HUES6 (cell line): Measurements from ENCODE around the gene PUS1.
"Not testable (repeated sequence)": the region's sequence is repeated elsewhere in the genome, so short reads cannot be mapped to it uniquely, and the experiment has no call there.

Experiments used
- H3K27ac ChIP-seq: 2 replicates; pipeline ENCODE4 v1.7.0; 2013; ENCODE audit warnings: low read depth, mild to moderate bottlenecking, low read length, inconsistent platforms
- H3K27me3 ChIP-seq: 2 replicates; pipeline ENCODE4 v1.6.1; 2013; ENCODE audit warnings: low read length; ENCODE audit not compliant: control insufficient read depth, insufficient read depth
- H3K36me3 ChIP-seq: 2 replicates; pipeline ENCODE4 v1.6.1; 2013; ENCODE audit warnings: low read length; ENCODE audit not compliant: control insufficient read depth, insufficient read depth
- H3K4me1 ChIP-seq: 2 replicates; pipeline ENCODE4 v1.6.1; 2013; ENCODE audit warnings: low read length; ENCODE audit not compliant: control insufficient read depth, insufficient read depth
- H3K4me3 ChIP-seq: 2 replicates; pipeline ENCODE4 v1.5.1; 2013; ENCODE audit warnings: low read depth, low read length
- H3K9ac ChIP-seq: one replicate; pipeline ENCODE4 v1.6.1; 2013; ENCODE audit warnings: mild to moderate bottlenecking, low read length
- H3K9me3 ChIP-seq: 2 replicates; pipeline ENCODE4 v1.6.1; 2013; ENCODE audit warnings: low read depth, low read length; ENCODE audit not compliant: control insufficient read depth, insufficient read depth

Gene PUS1

DNA sequence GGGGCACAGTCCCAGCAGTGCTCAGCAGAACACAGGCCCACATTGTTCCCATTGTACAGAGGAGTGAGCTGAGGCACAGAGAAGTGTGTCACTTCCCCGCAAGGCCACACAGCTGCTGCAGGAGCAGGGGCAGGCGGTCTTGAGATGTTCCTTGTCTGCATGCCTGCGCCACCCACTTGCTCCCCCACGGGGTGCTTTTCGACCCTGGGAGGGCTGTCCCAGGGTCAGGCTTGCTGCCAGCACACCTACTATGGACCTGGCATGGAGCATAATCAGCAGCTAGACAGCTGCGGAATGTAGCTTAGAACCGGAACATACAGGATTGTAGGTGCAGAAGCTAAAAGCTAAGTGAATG is 12.9 kb downstream of the PUS1 start:
- Histone ChIP-seq H3K9me3 (0 out of 2 replicates have a peak, but pooled peaks cover 2% of the 10 kb centered on the region), H3K27me3 (no peaks in the 10 kb centered on the region), H3K9ac (no peak overlapping the region), H3K27ac (no peak overlapping the region), H3K4me3 (no peak overlapping the region), H3K36me3 (peaks cover 72% of the 10 kb centered on the region), H3K4me1 (no peaks in the 10 kb centered on the region)

DNA sequence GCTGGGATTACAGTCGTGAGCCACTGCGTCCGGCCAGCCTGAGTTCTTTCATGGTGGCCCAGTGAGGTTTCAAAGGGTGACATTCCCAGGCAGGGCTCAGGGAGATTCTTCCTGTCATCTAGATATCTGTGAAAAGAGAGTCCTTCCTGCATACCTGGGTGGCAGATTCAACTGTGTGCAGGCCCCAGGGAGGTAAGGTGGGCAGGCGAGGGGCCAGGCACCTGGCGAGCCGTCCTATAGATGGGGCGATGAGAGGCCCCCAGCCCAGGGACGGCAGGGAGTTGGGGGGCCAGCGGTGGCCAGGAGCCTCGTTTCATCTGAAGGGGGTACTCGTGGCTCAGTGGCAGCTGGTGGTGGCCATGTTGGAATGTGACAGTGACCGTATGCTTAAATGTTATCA is 13.6 kb downstream of the PUS1 start:
- Histone ChIP-seq H3K27ac (no peak overlapping the region), H3K4me1 (peaks cover 4% of the 10 kb centered on the region), H3K9ac (no peak overlapping the region), H3K27me3 (no peaks in the 10 kb centered on the region), H3K36me3 (peaks cover 68% of the 10 kb centered on the region), H3K9me3 (0 out of 2 replicates have a peak, but pooled peaks cover 2% of the 10 kb centered on the region), H3K4me3 (no peak overlapping the region)

DNA sequence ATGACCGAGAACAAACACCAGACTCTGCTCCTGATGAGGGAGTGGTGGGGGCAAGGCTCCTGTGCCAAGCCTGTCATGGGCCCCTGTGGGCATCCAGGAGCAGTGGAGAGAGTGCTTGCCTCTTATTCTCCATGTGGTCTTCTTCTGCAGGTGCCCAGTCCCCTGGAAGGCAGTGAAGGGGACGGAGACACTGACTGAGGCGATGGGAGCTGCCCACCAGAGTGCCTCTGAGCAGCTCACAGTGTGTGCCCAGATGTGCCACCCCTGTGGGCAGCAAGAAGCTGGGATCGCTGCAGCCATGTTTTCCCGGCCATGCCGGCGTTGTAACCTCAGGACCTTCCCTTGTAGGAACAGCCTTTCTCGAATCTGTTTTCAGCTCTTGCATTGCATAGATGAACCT is 14.3 kb downstream of the PUS1 start:
- H3K27me3 ChIP-seq = no peaks in the 10 kb centered on the region
- peaks cover 5% of the 10 kb centered on the region for H3K4me1 ChIP-seq
- H3K36me3 ChIP-seq = peaks cover 60% of the 10 kb centered on the region
- no peak overlapping the region for H3K9ac ChIP-seq
- H3K27ac ChIP-seq = no peak overlapping the region
- 0 out of 2 replicates have a peak, but pooled peaks cover 2% of the 10 kb centered on the region for H3K9me3 ChIP-seq
- no peak overlapping the region for H3K4me3 ChIP-seq

DNA sequence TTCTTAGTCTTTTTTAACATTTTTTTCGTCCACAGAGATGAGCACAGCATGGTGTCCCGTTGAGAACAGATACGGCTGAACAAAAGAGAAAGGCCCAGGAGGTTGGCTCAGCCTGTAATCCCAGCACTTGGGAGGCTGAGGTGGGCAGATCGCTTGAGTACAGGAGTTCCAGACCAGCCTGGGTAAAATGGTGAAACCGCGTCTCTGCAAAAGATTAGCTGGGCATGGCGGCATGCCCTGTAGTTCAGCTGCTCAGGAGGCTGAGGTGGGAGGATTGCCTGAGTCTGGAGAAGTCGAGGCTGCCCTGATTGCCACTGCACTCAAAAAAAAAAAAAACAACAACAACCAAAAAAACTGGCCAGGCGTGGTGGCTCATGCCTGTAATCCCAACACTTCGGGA is 14.8 kb downstream of the PUS1 start:
- Histone ChIP-seq H3K9me3 (0 out of 2 replicates have a peak, but pooled peaks cover 2% of the 10 kb centered on the region), H3K9ac (no peak overlapping the region), H3K27me3 (no peaks in the 10 kb centered on the region), H3K4me1 (peaks cover 5% of the 10 kb centered on the region), H3K4me3 (no peak overlapping the region), H3K27ac (no peak overlapping the region), H3K36me3 (peaks cover 58% of the 10 kb centered on the region)

DNA sequence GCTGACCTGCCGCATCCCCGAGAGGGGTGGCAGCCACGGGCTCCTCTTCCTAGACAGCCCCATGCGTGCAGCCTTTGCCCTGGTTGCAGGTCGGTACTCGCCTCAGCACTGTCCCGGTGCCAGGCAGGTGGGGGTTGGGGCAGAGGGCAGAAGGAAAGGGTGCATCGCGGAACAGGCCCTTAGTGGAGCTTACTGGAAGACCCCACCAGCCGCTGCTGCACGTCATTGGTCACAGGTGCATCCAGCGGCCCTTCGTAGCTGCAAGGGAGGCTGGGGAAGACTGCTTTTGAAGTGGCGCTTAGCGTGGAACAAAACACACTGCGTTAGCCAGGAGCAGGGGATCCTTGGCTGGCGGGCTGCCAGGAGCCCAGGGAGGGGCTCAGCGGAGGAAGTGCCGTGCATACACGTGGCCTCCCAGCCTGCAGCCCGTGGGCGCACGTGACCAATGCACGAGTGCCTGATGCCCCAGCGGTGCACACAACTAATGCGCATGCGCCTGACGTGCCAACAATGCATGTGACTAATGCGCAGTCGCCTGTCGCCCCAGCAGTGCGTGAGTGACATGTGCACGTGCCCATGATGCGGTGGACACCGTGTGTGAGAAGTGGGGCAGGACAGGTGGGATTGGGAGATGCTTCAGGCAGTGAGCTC is 15.7 kb downstream of the PUS1 start:
- Histone ChIP-seq H3K36me3 (peaks cover 50% of the 10 kb centered on the region), H3K27ac (no peak overlapping the region), H3K9me3 (0 out of 2 replicates have a peak, but pooled peaks cover 2% of the 10 kb centered on the region), H3K4me3 (no peak overlapping the region), H3K4me1 (peaks cover 5% of the 10 kb centered on the region), H3K27me3 (no peaks in the 10 kb centered on the region), H3K9ac (no peak overlapping the region)

DNA sequence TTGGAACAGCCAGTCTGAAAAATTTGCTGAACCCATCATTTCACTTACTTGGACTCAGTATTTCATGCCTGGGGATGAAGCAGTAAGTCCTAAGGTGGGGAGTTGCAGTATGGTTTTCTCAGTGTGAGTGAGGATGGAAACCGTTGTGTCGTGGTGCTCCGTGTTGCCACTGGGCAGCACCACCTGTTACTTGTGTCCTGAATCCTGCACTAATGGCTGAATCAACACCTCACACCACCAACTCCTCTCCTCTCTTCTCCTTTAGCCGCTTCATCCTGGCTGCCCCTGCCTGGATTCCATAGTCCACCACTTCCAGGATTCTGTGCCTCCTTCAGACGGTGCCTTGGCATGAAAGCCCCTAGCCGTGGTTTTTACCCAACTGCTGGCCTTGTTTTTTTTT is 17.7 kb downstream of the PUS1 start:
- Histone ChIP-seq H3K4me1 (peaks cover 5% of the 10 kb centered on the region), H3K36me3 (peaks cover 31% of the 10 kb centered on the region), H3K4me3 (no peak overlapping the region), H3K27me3 (no peaks in the 10 kb centered on the region), H3K9ac (no peak overlapping the region), H3K9me3 (0 out of 2 replicates have a peak, but pooled peaks cover 2% of the 10 kb centered on the region), H3K27ac (no peak overlapping the region)

DNA sequence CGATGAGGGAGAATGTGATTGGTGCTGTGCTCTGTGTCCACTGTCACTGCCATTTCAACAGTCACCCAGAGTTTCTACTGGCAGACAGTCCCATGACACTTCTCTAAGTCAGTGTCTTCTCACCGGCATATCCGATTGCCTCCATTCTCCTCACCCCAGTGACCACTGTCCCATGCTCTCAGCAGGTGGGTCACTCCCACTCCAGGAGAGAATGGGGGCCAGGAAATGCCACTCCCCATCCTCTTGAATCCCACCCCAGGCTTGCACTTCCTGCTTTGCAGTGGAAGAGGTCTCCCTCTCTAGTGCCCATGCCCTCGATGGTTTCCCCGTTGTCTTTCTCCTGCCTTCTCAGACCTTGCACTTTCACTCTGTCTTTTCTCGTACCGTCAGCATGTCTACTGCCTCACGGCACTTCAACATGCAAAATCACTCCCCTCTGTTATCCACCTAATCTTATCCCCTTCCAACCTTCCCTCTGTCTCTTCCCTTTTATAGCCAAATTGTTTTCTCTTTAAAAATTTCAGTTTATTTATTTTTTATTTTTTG is 18.5 kb downstream of the PUS1 start:
- H3K4me1 ChIP-seq = peaks cover 5% of the 10 kb centered on the region
- peaks cover 24% of the 10 kb centered on the region for H3K36me3 ChIP-seq
- H3K9ac ChIP-seq = no peak overlapping the region
- no peak overlapping the region for H3K27ac ChIP-seq
- H3K4me3 ChIP-seq = no peak overlapping the region
- 0 out of 2 replicates have a peak, but pooled peaks cover 2% of the 10 kb centered on the region for H3K9me3 ChIP-seq
- H3K27me3 ChIP-seq = no peaks in the 10 kb centered on the region

DNA sequence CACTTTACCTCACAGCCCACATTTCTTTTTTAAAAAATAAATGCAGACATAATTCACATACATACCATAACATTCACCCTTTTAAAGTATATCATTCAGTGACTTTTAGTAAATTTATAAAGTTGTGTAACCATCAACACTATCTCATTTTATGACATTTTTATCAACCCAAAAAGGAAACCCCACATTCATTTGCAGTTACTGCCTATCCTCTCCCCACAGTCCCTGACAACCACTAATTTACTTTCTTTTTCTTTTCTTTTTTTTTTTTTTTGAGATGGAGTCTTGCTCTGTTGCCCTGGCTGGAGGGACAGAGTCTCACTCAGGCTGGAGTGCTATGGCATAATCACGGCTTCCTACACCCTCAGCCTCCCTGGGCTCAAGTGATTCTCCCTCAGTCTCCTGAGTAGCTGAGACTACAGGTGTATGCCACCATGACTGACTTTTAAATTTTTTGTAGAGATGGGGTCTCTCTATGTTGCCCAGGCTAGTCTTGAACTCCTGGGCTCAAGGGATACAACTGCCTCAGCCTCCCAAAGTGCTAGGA is 19.2 kb downstream of the PUS1 start:
- Histone ChIP-seq H3K9me3 (0 out of 2 replicates have a peak, but pooled peaks cover 2% of the 10 kb centered on the region), H3K27me3 (no peaks in the 10 kb centered on the region), H3K4me1 (peaks cover 5% of the 10 kb centered on the region), H3K27ac (no peak overlapping the region), H3K9ac (no peak overlapping the region), H3K36me3 (peaks cover 17% of the 10 kb centered on the region), H3K4me3 (no peak overlapping the region)

DNA sequence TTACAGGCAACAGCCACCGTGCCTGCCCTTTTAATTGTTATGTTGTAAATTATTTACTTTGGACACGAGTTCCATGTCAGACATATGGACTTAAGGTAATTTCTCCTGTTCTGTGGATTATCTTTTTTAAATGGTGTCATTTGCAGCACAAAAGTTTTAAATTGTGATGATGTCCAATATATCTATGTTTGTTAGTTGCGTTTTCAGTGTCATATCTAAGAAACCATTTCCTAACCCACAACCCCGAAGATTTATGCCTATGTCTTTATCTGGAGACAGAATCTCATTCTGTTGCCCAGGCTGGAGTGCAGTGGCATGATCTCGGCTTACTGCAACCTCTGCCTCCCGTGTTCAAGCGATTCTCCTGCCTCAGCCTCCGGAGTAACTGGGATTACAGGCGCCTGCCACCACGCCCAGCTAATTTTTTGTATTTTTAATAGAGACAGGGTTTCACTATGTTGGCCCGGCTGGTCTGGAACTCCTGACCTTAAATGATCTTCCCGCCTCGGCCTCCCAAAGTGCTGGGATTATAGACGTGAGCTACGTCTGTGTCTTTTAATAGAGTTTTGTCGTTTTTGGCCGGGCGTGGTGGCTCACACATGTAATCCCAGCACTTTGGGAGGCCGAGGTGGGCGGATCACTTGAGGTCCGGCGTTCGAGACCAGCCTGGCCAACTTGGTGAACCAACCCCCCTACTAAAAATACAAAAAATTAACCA is 19.8 kb downstream of the PUS1 start:
- Histone ChIP-seq H3K4me3 (peak overlapping the region; percentile 57), H3K9ac (peak overlapping the region; percentile 54)

DNA sequence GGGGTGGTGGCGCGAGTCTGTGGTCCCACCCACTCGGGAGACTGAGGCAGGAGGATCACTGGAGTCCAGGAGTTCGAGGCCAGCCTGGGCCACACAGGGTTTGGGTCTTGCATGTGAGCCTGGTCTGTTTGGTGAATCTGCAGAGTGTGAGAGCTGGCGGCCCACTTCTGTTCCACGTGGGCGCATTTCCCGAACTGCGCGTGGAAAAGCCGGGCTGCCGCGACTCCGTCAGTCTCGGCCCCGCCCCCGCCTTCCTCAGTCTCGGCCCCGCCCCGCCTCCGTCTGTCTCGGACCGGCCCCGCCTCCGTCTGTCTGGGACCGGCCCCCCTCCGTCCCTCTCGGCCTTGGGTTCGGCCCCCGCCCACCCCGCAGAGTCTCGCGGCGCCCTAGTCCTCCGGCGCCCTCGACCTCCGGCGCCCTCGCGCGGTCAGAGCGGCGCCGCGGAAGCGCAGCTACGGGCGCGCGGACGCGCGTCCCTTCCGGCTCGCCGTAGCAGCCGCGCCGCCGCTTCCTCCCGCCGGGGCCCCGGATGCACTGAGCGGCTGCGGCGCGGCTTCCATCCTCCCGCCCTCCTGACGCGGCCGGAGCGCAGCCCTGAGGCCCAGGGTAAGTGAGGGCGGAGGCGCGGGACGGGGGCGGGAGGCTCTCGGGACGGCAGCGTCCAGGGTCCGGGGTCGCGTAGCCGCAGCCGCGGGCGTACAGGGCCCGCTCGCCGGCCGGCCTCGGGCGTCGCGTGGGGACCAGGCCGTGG is 20.5 kb downstream of the PUS1 start, which contains the start of gene EP400:
TSS of gene EP400 (plus strand) at position 512 of the 751 bp plus-strand sequence. CDS start 10,678 bp downstream, outside the sequence.
- H3K9ac ChIP-seq = peak within 1 kb of the TSS; percentile 93
- peak within 1 kb of the TSS; percentile 94 for H3K4me3 ChIP-seq
- H3K9me3 ChIP-seq = 0 out of 2 replicates have a peak, but pooled peaks cover 2% of the 10 kb centered on the region
- peaks cover 5% of the 10 kb centered on the region for H3K4me1 ChIP-seq
- peak within 1 kb of the TSS; percentile 79; the same call in 1 of the 2 replicates for H3K27ac ChIP-seq
- H3K36me3 ChIP-seq = peaks cover 5% of the 10 kb centered on the region
- H3K27me3 ChIP-seq = no peaks in the 10 kb centered on the region

More for the DNA sequence above, 19.8 kb downstream of the PUS1 start:
- peaks cover 11% of the 10 kb centered on the region for H3K36me3 ChIP-seq
- not testable (repeated sequence) for H3K27ac ChIP-seq, H3K4me1 ChIP-seq, H3K9me3 ChIP-seq, H3K27me3 ChIP-seq
